K562 (cell line): ENCODE measurements around the gene PERP. TPM values are rescaled to one million over a fixed set of nuclear protein-coding genes. Genes with fewer than 3 reads are reported as not detected.

ENCODE experiments used
- ATAC-seq: fragments of 200-7000 bp; cut with Tn5 transposase; 3 replicates; pipeline ENCODE4 v1.9.1; 2020; ENCODE audit warnings: moderate library complexity
- BruUV-seq: library from RNA; stranded (reverse); fragments of 400-500 nt; replicated peaks from 2 replicates; lab custom pipeline; 2021; lab: Mats Ljungman, UMichigan
- CTCF ChIA-PET: fragments of 300-600 bp; formaldehyde crosslinking; extraction: SDS; loops from one replicate; lab custom pipeline; 2021; ENCODE audit warnings: low intra/inter-chr PET ratio; lab: Yijun Ruan, JAX
- POLR2A ChIA-PET: fragments of 300-600, 350-650 bp; sonication (Branson Sonifier 250); formaldehyde crosslinking; extraction: SDS; loops from one replicate; lab custom pipeline; 2021; ENCODE audit warnings: antibody characterized with exemption, inconsistent platforms; lab: Yijun Ruan, JAX
- DNase-seq, 4 experiments: peaks; one replicate each; pipeline versions ENCODE4 v3.0.0 to v3.0.0-alpha.2; 2011 to 2018; ENCODE audit warnings: low spot score in 3 of 4, mixed read lengths in 3 of 4; ENCODE audit errors: extremely low read depth in 1 of 4
- FAIRE-seq: peaks from 2 replicates; lab custom pipeline; 2011; peaks lifted over from hg19 to GRCh38; lab: Jason Lieb, UNC
- H2AFZ ChIP-seq: 2 replicates; pipeline ENCODE4 v1.6.0; 2011; ENCODE audit warnings: low read depth, low read length, control low read depth, inconsistent platforms
- H3K27ac ChIP-seq: fragments of 200-600 bp; 3 replicates; pipeline ENCODE4 v1.8.0; 2011; ENCODE audit warnings: low read depth, mild to moderate bottlenecking, control low read depth, inconsistent platforms, low read length, moderate library complexity, mixed read lengths; ENCODE audit errors: extremely low read depth
- H3K27me3 ChIP-seq, 2 experiments: fragments of 300-600 bp in 1 of 2; 2 replicates in 1 of 2; 3 replicates in 1 of 2; pipeline versions ENCODE4 v1.6.0 to v1.8.0; 2011; ENCODE audit warnings: inconsistent platforms in 2 of 2, low read length in 2 of 2, mild to moderate bottlenecking in 1 of 2, mixed read lengths in 1 of 2, moderate library complexity in 1 of 2; ENCODE audit not compliant: control insufficient read depth in 2 of 2, insufficient read depth in 2 of 2
- H3K36me3 ChIP-seq: fragments of 300-600 bp; 3 replicates; pipeline ENCODE4 v1.8.0; 2011; ENCODE audit warnings: mild to moderate bottlenecking, low read length, inconsistent platforms; ENCODE audit not compliant: control insufficient read depth, insufficient read depth
- H3K4me1 ChIP-seq, 2 experiments: fragments of 200-600 bp in 1 of 2; replicated peaks in 1 of 2; 2 replicates in 1 of 2; 3 replicates in 1 of 2; pipeline versions ENCODE4 v1.5.1 to v1.8.0; 2011; ENCODE audit warnings: inconsistent platforms in 2 of 2, low read length in 2 of 2, mild to moderate bottlenecking in 1 of 2, mixed read lengths in 1 of 2, moderate library complexity in 1 of 2; ENCODE audit not compliant: control insufficient read depth in 2 of 2, insufficient read depth in 2 of 2
- H3K4me2 ChIP-seq: 2 replicates; pipeline ENCODE4 v1.6.1; 2011; ENCODE audit warnings: low read length, control low read depth, inconsistent platforms, mixed read lengths; ENCODE audit not compliant: insufficient read depth
- H3K4me3 ChIP-seq: fragments of 200-600 bp; sonication (generic), shearing (Covaris generic); 2 replicates; pipeline ENCODE4 v1.5.1; 2016; ENCODE audit warnings: control low read depth, inconsistent platforms
- H3K79me2 ChIP-seq: fragments of 200-600 bp; 3 replicates; pipeline ENCODE4 v1.8.0; 2011; ENCODE audit warnings: low read length, inconsistent platforms; ENCODE audit not compliant: control insufficient read depth, insufficient read depth
- H3K9ac ChIP-seq, 2 experiments: 2 replicates each; pipeline versions ENCODE4 v1.6.0 to v1.6.1; 2011; ENCODE audit warnings: low read depth in 2 of 2, low read length in 2 of 2, control low read depth in 1 of 2, inconsistent platforms in 1 of 2, mild to moderate bottlenecking in 1 of 2, mixed read lengths in 1 of 2; ENCODE audit not compliant: insufficient read depth in 1 of 2
- H3K9me1 ChIP-seq: one replicate; pipeline ENCODE4 v1.6.0; 2011; ENCODE audit warnings: inconsistent platforms, mild to moderate bottlenecking, low read length, moderate library complexity; ENCODE audit not compliant: control insufficient read depth, insufficient read depth
- H3K9me3 ChIP-seq: replicated peaks from 2 replicates; pipeline ENCODE4 v1.5.1; 2011; ENCODE audit warnings: low read depth, low read length, inconsistent platforms; ENCODE audit not compliant: control insufficient read depth, insufficient read depth
- H4K20me1 ChIP-seq: replicated peaks from 2 replicates; pipeline ENCODE4 v1.6.1; 2011; ENCODE audit warnings: low read length, inconsistent platforms, mixed read lengths; ENCODE audit not compliant: control insufficient read depth, insufficient read depth
- POLR2H ChIP-seq: IDR thresholded peaks from 2 replicates; pipeline ENCODE4 v1.6.1; 2016; ENCODE audit warnings: missing genetic modification characterization, low read depth, mild to moderate bottlenecking, control low read depth, missing compliant biosample characterization, moderate library complexity
- RAD51 ChIP-seq: fragments of 450-650 bp; IDR thresholded peaks from 2 replicates; pipeline ENCODE4 v1.7.1; 2016; ENCODE audit warnings: low read depth, mild to moderate bottlenecking, borderline replicate concordance
- TFE3 ChIP-seq: fragments of 450-650 bp; formaldehyde crosslinking; IDR thresholded peaks from 2 replicates; pipeline ENCODE4 v1.4.0; 2020; ENCODE audit warnings: mild to moderate bottlenecking, mixed read lengths
- TOE1 ChIP-seq, 2 experiments: fragments of 450-650 bp in 1 of 2; sonication (generic) in 1 of 2; formaldehyde crosslinking in 1 of 2; IDR thresholded peaks; 2 replicates each; pipeline versions ENCODE4 v1.7.1 to v1.8.0; 2016 to 2022; ENCODE audit warnings: borderline replicate concordance in 2 of 2, mild to moderate bottlenecking in 2 of 2, antibody characterized with exemption in 1 of 2, inconsistent platforms in 1 of 2, low read depth in 1 of 2, missing genetic modification reagents in 1 of 2, moderate library complexity in 1 of 2
- ZNF224 ChIP-seq: sonication (generic); formaldehyde crosslinking; IDR thresholded peaks from 2 replicates; pipeline ENCODE4 v1.8.0; 2022; ENCODE audit warnings: mild to moderate bottlenecking, missing genetic modification reagents
- WGBS: fragments of 100-300 bp; shearing (Covaris generic); methylation state at CpG from one replicate; pipeline ENCODE4 v1.1.6; 2016; ENCODE audit warnings: low coverage, mixed read lengths; ENCODE audit not compliant: insufficient coverage; ENCODE audit errors: missing lambda C conversion rate; 5-methylcytosine and 5-hydroxymethylcytosine counted together
- in situ Hi-C: fragments of 300-500 bp; cut with MboI; formaldehyde crosslinking; loops from 4 replicates; pipeline ENCODE4 v1.15.0; 2018; ENCODE audit warnings: inconsistent platforms, mixed read lengths
- intact Hi-C: fragments of 100-400 bp; cut with micrococcal nuclease; formaldehyde crosslinking; loops from 2 replicates; pipeline ENCODE4 v1.14.2; 2022
- polyA plus RNA-seq, 8 experiments: library from polyadenylated mRNA; depleted of rRNA in 4 of 8; stranded (reverse) in 5 of 8; unstranded in 3 of 8; fragments of >200 nt; fragmentation: Nextera tagmentation in 2 of 8; fragmentation: Illumina TruSeq in 1 of 8; extraction: Ambion mirVana in 2 of 8; extraction: Trizol in 1 of 8; gene quantifications; 2 replicates each; pipeline versions ENCODE4 v1.2.1 to v1.2.3, GENCODE V29; 2011 to 2014; ENCODE audit warnings: inconsistent platforms in 1 of 8, missing spikeins in 1 of 8
- total RNA-seq, 7 experiments: library from RNA; depleted of rRNA in 6 of 7; stranded (reverse); fragments of >200 nt in 6 of 7; fragmentation: Illumina TruSeq in 2 of 7; extraction: Trizol in 2 of 7; gene quantifications; 2 replicates each; pipeline versions ENCODE4 v1.2.1 to v1.2.3, GENCODE V29; 2011 to 2021; ENCODE audit warnings: low replicate concordance in 1 of 7

Gene PERP
- total and polyA plus RNA-seq, 9 of the 15 experiments (the other 6 are each of a cell fraction or from before 2014, with no cell fraction given): 0.01 to 0.27 (median 0.05) TPM; not detected in 2

- Histone ChIP-seq H3K36me3 (no peaks in the 10 kb centered on the region), H3K4me3 (no peak overlapping the region), H3K4me2 (no peak overlapping the region), H3K4me1 (peaks cover 0 to 12% of the 10 kb centered on the region in 2 experiments; a peak in 2 of 5 replicates), H4K20me1 (no peaks in the 10 kb centered on the region; the same call in 1 of the 2 replicates), H3K9me1 (no peaks in the 10 kb centered on the region), H3K27ac (no peak overlapping the region), H3K9ac (no peak overlapping the region), H2AFZ (no peak overlapping the region), H3K79me2 (no peaks in the 10 kb centered on the region), H3K27me3 (peaks cover 25 to 32% of the 10 kb centered on the region in 2 experiments), H3K9me3 (no peaks in the 10 kb centered on the region)
- in situ Hi-C loops: loop anchor here (5.0 to 10.0 kb wide), 3 partner anchors 108 to 1255 kb away; no protein-coding TSS in a partner anchor
- DNase-seq: no peak
- intact Hi-C loops: loop anchor here (5.0 kb wide), 1 partner anchor 657 kb away; no protein-coding TSS in a partner anchor
- ChIA-PET CTCF (interaction anchor here (0.7 to 3.3 kb wide), 6 partner anchors 62 to 404 kb away, joined by 3 to 28 read pairs (median 5); no protein-coding TSS in a partner anchor), POLR2A (no interaction called here)
- FAIRE-seq: no peak
- BruUV-seq: no TSS peak
- WGBS: 0% methylated on average over 3 of the region's 3 CpGs
- TF ChIP-seq TFE3 (CRISPR knock-in tag) (peak; percentile 94), RAD51 (peak; percentile 70), POLR2H (tag) (no peak), ZNF224 (CRISPR knock-in tag) (no peak), TOE1 (IDR thresholded peaks at IDR 0.05; ENCODE audit: borderline replicate concordance) (peak; percentile 56; the same call in 1 of the 2 replicates), TOE1 (CRISPR knock-in tag; IDR thresholded peaks at IDR 0.05; ENCODE audit: borderline replicate concordance, low read depth) (no peak)
- ATAC-seq: no peak
Measured at GRCh38 chr6:138110229-138110628, 3.0 kb upstream of the PERP start.
